ENCODE data around the gene RENBP.

RENBP gene

GRCh38 chrX:153931748-153932147 lies 12.7 kb downstream of the RENBP start:
- no peak for DNase-seq

- no peak for DNase-seq
Measured at GRCh38 chrX:153931151-153931550, 13.3 kb downstream of the RENBP start.

- DNase-seq = no peak
Measured at GRCh38 chrX:153930011-153930910, 14.2 kb downstream of the RENBP start.

DNA sequence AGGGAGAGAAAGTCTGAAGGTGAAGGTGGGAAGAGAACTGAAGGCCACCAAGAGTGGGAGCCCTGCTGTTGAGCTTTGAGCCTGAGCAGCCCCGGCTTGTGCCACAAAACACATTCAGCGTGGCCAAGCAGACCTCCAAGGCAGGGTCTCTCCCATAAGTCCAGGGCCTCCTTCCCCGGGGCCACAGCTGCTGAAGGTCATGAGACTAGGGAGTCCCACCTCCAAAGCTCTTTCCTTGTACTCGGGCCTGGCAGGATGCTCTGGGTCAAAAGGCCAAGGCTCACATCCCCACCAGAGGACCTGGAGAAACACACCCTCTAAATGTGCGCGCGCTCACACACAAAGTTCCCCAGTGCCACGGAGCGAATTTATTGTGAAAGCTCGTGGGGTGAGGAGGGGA lies 14.9 kb downstream of the RENBP start:
- DNase-seq = no peak

- no peak for DNase-seq
Measured at GRCh38 chrX:153928846-153929245, 15.6 kb downstream of the RENBP start.

- DNase-seq = peak; percentile 98
Measured at GRCh38 chrX:153927922-153928760, 16.3 kb downstream of the RENBP start.

DNA sequence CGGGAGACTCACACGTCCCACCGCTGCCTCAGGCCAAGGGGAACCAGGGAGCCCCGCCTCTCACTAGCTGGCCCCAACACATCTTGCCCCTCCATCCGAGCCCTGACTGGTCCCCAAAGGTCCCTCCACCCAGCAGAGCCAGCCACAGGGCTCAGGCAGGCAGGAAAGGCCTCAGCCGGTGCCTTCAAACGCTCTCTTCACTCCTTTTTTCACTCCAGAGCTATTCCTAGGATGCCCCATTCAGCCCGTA lies 16.8 kb downstream of the RENBP start:
- DNase-seq = no peak

- peak; percentile 56 for DNase-seq
Measured at GRCh38 chrX:153926858-153927671, 17.4 kb downstream of the RENBP start.

DNA sequence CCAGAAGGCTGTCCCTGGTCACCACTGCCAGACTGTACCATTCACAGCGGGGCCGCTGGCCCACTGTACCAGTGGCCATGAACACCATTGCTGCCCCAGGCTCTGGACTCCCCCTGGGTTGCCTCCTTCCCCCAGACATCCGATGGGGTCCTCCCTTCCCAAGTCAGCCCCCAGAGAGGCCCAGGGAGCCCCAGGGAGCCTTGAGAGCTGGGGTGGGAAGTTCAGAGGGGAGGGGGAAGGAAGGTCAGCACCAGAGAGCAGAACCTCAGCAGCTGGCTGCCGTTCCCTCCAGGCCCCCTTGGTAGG lies 17.9 kb downstream of the RENBP start:
- DNase-seq = no peak

DNA sequence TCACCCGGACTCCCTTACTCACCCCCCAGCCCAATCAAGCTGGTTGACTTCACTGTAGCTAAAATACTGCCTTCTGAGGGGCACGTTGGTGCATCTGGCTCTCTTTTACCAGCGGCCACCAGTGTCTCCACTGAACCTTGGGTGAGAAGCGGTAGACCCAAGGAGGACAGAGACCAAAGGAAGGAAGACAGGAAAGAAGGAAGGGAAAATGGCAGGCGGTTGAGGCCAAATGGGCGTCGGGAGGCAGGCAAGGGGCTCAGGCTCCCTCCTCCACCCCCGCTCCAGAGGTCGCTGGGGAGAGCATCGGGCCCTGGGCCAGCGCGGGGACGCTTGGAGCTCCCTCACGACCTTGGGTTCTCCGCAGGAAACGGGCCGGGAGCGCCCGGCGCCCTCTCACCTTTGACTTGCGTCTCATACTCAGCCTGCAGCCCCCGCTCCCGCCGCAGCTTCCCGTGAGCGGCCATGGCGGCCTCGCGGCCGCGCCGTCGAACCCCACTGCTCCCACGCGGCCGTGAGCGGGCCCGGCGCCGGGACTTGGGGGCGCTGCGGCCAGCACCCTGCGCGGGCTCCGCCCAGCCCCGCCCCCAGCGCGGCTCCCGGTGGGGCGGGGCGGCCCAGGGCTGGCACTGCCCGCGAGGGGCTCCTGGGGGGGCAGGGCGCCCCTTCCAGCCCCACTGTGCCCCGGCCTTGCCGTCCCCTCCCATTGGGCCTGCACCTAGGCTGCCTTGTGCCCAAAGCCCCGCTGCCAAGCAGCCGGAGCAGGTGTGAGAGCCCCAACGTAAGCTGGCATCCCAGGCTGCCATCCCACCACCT lies 18.5 kb downstream of the RENBP start, which contains the start of gene ARHGAP4:
Gene ARHGAP4 (minus strand): TSS at position 526 of the 813 bp plus-strand sequence. CDS start 62 bp downstream, at position 464.
- DNase-seq = no peak

DNA sequence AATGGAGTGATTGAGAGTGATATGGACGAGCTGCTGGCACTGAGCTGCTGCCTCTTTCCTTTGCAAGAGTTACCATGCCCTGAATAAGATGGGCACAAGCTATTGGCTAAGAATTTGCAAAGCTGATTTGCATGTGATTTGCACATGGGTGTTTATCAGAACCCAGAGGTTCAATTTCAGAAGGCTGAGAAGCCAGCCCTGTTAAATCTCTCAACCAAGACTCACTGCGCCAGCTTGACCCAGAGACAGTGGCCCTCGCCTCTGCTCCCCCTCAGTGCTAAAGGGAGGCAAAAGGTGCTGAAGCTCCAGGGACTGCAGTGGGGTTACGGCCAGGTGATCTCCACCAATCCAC lies 19.1 kb downstream of the RENBP start:
- DNase-seq = no peak

- peak; percentile 38 for DNase-seq
Measured at GRCh38 chrX:153924149-153924861, 20.1 kb downstream of the RENBP start.

GRCh38 chrX:153922932-153923857 lies 21.2 kb downstream of the RENBP start:
- peak; percentile 26 for DNase-seq

DNA sequence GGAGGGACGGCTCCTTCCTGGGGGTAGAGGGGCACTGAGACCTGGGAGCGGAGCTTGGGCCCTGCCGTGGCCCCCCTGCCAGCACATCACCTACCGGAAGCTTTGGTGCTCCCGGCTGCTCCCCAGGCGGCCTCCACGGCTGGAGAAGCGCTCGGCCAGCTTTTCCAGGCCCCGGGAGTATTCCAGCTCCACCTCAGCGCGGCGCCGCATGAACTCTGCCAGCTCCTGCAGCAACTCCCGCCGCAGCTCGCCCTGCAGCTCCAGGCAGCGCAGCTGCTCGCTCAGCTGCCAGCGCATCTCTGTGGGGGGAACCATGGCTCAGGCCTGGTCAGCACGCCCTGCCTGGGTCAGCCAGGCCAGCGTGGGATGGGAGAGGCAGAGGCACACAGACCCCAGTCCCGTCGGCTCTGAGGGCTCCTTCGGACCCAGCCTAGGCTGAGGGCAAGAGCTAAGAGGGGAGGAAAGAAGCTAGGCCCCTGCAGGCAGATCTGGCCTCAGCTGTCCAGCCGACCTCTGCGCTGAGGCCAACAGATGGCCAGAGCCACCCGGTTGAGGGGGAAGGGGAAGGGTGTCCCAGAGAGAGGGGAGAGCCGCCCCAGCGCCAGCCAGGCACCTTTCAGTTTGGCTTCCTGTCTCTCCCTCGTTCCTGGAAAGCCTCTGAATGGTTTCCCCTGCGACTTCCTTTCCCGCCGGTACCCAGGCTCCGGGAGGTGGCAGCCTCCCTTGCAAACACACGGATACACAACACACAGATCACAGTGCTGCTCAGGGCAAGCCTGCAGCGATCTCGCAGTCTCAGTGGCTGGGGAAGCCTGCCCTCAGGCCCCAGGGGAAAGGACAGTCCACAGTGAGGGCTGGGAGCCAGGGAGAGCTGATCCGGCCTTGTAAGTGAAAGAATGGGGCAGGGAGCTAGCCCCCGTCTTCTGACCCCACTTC lies 22.7 kb downstream of the RENBP start:
- DNase-seq = no peak

DNA sequence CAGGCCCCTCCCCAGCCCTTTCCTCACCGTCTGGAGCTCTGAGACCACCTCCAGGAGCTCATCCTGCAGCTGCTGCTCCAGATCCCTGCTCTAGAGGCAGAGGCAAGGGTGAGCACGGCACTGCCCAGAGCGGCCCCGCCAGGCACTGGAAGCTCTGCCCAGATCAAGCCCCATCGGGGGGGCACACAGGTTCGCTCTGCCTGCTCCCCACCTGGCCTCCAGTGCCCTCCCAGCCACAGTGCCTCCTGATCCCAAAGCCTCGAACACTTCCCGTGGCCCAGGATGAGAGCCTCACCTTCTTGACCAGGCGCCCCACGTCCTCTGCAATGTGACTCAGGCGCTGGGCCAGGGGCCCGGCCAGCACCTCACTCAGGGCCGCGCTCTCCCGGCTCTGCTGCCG lies 23.4 kb downstream of the RENBP start:
- no peak for DNase-seq

DNA sequence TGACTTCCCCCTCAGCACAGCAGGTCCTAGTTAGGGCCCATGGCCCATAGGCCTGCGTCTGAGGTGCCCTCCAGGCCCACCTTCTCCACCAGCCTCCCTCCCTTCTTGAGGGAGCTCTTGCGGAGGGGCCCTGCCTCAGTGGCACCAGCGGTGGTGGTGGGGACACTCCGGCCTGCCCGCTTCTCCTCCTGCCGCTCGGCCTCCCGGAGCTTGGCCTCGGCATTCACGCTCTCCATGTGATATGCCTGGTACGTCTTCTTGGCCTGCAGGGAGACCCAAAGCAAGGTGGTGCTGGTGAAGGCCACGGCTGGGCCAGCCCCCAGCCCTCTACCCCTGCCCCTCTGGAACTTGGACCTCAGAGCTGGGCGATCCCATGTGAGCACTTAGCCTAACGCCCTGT lies 23.9 kb downstream of the RENBP start:
- DNase-seq = no peak

GRCh38 chrX:153919281-153919680 lies 25.2 kb downstream of the RENBP start:
- no peak for DNase-seq

- no peak for DNase-seq
Measured at GRCh38 chrX:153917869-153918268, 26.6 kb downstream of the RENBP start.

GRCh38 chrX:153913701-153914100 lies 30.7 kb downstream of the RENBP start:
- DNase-seq = no peak

- DNase-seq = no peak
Measured at GRCh38 chrX:153913211-153913610, 31.2 kb downstream of the RENBP start.
